Mesenchymal stem cell (in vitro differentiated cells and primary cell): ENCODE results near the gene FBXL7.

Experiments used
- DNase-seq: peaks from one replicate; pipeline ENCODE4 v3.0.0-alpha.2; 2013
- H2AFZ ChIP-seq: one replicate; pipeline ENCODE4 v1.6.1; 2013; ENCODE audit warnings: low read depth, mild to moderate bottlenecking, control low read depth, inconsistent platforms, low read length, moderate library complexity
- H2AK5ac ChIP-seq: 2 replicates; pipeline ENCODE4 v1.6.1; 2013; ENCODE audit warnings: low read length, moderate library complexity, mild to moderate bottlenecking, inconsistent platforms; ENCODE audit not compliant: severe bottlenecking
- H2BK120ac ChIP-seq: one replicate; pipeline ENCODE4 v1.6.1; 2013; ENCODE audit warnings: low read depth, mild to moderate bottlenecking, inconsistent platforms, low read length, moderate library complexity
- H2BK12ac ChIP-seq, 2 experiments: one replicate each; pipeline ENCODE4 v1.6.1; 2013; ENCODE audit warnings: inconsistent platforms in 2 of 2, low read length in 2 of 2, mild to moderate bottlenecking in 2 of 2, moderate library complexity in 2 of 2, control low read depth in 1 of 2
- H2BK15ac ChIP-seq: one replicate; pipeline ENCODE4 v1.6.1; 2013; ENCODE audit warnings: mild to moderate bottlenecking, low read depth, inconsistent platforms; ENCODE audit not compliant: poor library complexity, severe bottlenecking
- H2BK5ac ChIP-seq: 2 replicates; pipeline ENCODE4 v1.6.1; 2013; ENCODE audit warnings: low read depth, mild to moderate bottlenecking, low read length, control low read depth, inconsistent platforms; ENCODE audit not compliant: poor library complexity, severe bottlenecking
- H3K14ac ChIP-seq, 2 experiments: one replicate each; pipeline ENCODE4 v1.6.1; 2013; ENCODE audit warnings: inconsistent platforms in 2 of 2, low read length in 2 of 2, control low read depth in 1 of 2, mild to moderate bottlenecking in 1 of 2, moderate library complexity in 1 of 2
- H3K18ac ChIP-seq, 2 experiments: one replicate each; pipeline ENCODE4 v1.6.1; 2013; ENCODE audit warnings: inconsistent platforms in 2 of 2, low read length in 2 of 2, control low read depth in 1 of 2, low read depth in 1 of 2, mild to moderate bottlenecking in 1 of 2
- H3K23ac ChIP-seq, 2 experiments: one replicate each; pipeline ENCODE4 v1.6.1; 2013; ENCODE audit warnings: inconsistent platforms in 2 of 2, low read length in 2 of 2, mild to moderate bottlenecking in 2 of 2, moderate library complexity in 2 of 2, control low read depth in 1 of 2
- H3K27ac ChIP-seq: 2 replicates; pipeline ENCODE4 v1.5.1; 2013; ENCODE audit warnings: mild to moderate bottlenecking, moderate library complexity, low read length, control low read depth, inconsistent platforms; ENCODE audit not compliant: poor library complexity, severe bottlenecking
- H3K27me3 ChIP-seq, 2 experiments: 2 replicates each; pipeline versions ENCODE4 v1.6.1 to v1.7.0; 2013; ENCODE audit warnings: low read length in 2 of 2, mild to moderate bottlenecking in 2 of 2, moderate library complexity in 2 of 2, control low read depth in 1 of 2, inconsistent platforms in 1 of 2; ENCODE audit not compliant: control insufficient read depth in 1 of 2, insufficient read depth in 1 of 2
- H3K36me3 ChIP-seq, 2 experiments: 2 replicates each; pipeline versions ENCODE4 v1.6.1 to v1.7.0; 2013; ENCODE audit warnings: low read length in 2 of 2, control low read depth in 1 of 2, inconsistent platforms in 1 of 2, low read depth in 1 of 2, mild to moderate bottlenecking in 1 of 2; ENCODE audit not compliant: insufficient read depth in 2 of 2, control insufficient read depth in 1 of 2
- H3K4ac ChIP-seq, 2 experiments: one replicate each; pipeline ENCODE4 v1.6.1; 2013; ENCODE audit warnings: inconsistent platforms in 2 of 2, low read length in 2 of 2, mild to moderate bottlenecking in 2 of 2, moderate library complexity in 2 of 2, control low read depth in 1 of 2, low read depth in 1 of 2
- H3K4me1 ChIP-seq: 2 replicates; pipeline ENCODE4 v1.6.1; 2013; ENCODE audit warnings: low read depth, low read length, control low read depth; ENCODE audit not compliant: control insufficient read depth, insufficient read depth
- H3K4me2 ChIP-seq: 2 replicates; pipeline ENCODE4 v1.6.1; 2013; ENCODE audit warnings: low read length, mild to moderate bottlenecking, inconsistent platforms; ENCODE audit not compliant: poor library complexity, severe bottlenecking
- H3K4me3 ChIP-seq, 2 experiments: 2 replicates each; pipeline versions ENCODE4 v1.5.1 to v1.7.0; 2013; ENCODE audit warnings: low read length in 2 of 2, mild to moderate bottlenecking in 2 of 2, control low read depth in 1 of 2, low read depth in 1 of 2; ENCODE audit not compliant: insufficient read depth in 1 of 2
- H3K79me1 ChIP-seq: replicated peaks from 2 replicates; pipeline ENCODE4 v1.6.1; 2013; ENCODE audit warnings: mild to moderate bottlenecking, control low read depth, low read length, inconsistent platforms; ENCODE audit not compliant: poor library complexity, severe bottlenecking
- H3K9ac ChIP-seq: 2 replicates; pipeline ENCODE4 v1.7.0; 2013; ENCODE audit warnings: mild to moderate bottlenecking, low read length, moderate library complexity
- H3K9me3 ChIP-seq: 2 replicates; pipeline ENCODE4 v1.7.0; 2013; ENCODE audit warnings: mild to moderate bottlenecking, low read length; ENCODE audit not compliant: control insufficient read depth
- H4K8ac ChIP-seq: one replicate; pipeline ENCODE4 v1.6.1; 2013; ENCODE audit warnings: inconsistent platforms, mild to moderate bottlenecking, low read length, moderate library complexity
- H4K91ac ChIP-seq: one replicate; pipeline ENCODE4 v1.6.1; 2013; ENCODE audit warnings: mild to moderate bottlenecking, low read length, inconsistent platforms
- WGBS: methylation state at CpG from one replicate; pipeline ENCODE4 v1.1.7; 2013; ENCODE audit warnings: mixed read lengths; 5-methylcytosine and 5-hydroxymethylcytosine counted together

FBXL7 gene

GRCh38 chr5:15579193-15579990, 79.4 kb downstream of the FBXL7 start:
- Histone ChIP-seq H3K18ac (no peak overlapping the region), H3K4me3 (no peak overlapping the region), H3K9me3 (peaks cover 10% of the 10 kb centered on the region), H3K4me2 (no peak overlapping the region), H2AFZ (no peak overlapping the region), H3K9ac (no peak overlapping the region), H2BK5ac (no peak overlapping the region), H3K36me3 (peaks cover 7 to 12% of the 10 kb centered on the region in 2 experiments), H2BK12ac (no peak overlapping the region), H4K8ac (no peak overlapping the region), H3K23ac (no peak overlapping the region), H3K79me1 (peaks cover 32% of the 10 kb centered on the region), H3K14ac (no peak overlapping the region), H3K27ac (no peak overlapping the region), H2BK15ac (no peak overlapping the region), H4K91ac (no peak overlapping the region), H3K4me1 (peaks cover 2% of the 10 kb centered on the region), H2AK5ac (no peak overlapping the region), H3K4ac (peak overlapping the region in 1 of 2 experiments; percentile 89), H2BK120ac (no peak overlapping the region), H3K27me3 (no peaks in the 10 kb centered on the region)
- no peak for DNase-seq
- 80% methylated on average over 1 of the region's 3 CpGs for WGBS

- H3K79me1 ChIP-seq: peaks cover 37% of the 10 kb centered on the region
- H3K27ac ChIP-seq: no peak overlapping the region
- no peak overlapping the region for H3K4me3 ChIP-seq
- H2BK120ac ChIP-seq: no peak overlapping the region
- H2AFZ ChIP-seq: no peak overlapping the region
- H3K14ac ChIP-seq: no peak overlapping the region
- no peak for DNase-seq
- H3K36me3 ChIP-seq: peaks cover 11 to 12% of the 10 kb centered on the region in 2 experiments
- H3K23ac ChIP-seq: no peak overlapping the region
- peaks cover 15% of the 10 kb centered on the region for H3K9me3 ChIP-seq
- H2BK12ac ChIP-seq: no peak overlapping the region
- H2AK5ac ChIP-seq: no peak overlapping the region
- no peak overlapping the region for H2BK5ac ChIP-seq
- H3K4me2 ChIP-seq: no peak overlapping the region
- H4K91ac ChIP-seq: no peak overlapping the region
- H4K8ac ChIP-seq: no peak overlapping the region
- 100% methylated on average over 1 of the region's 1 CpG for WGBS
- H3K9ac ChIP-seq: no peak overlapping the region
- no peaks in the 10 kb centered on the region for H3K4me1 ChIP-seq
- H3K27me3 ChIP-seq: no peaks in the 10 kb centered on the region
- H2BK15ac ChIP-seq: no peak overlapping the region
- H3K18ac ChIP-seq: no peak overlapping the region
- no peak overlapping the region for H3K4ac ChIP-seq
Measured at GRCh38 chr5:15584528-15584927, 84.5 kb downstream of the FBXL7 start.

- Histone ChIP-seq H4K8ac (no peak overlapping the region), H2AFZ (no peak overlapping the region), H2BK12ac (no peak overlapping the region), H2BK15ac (no peak overlapping the region), H3K4me1 (no peaks in the 10 kb centered on the region), H2AK5ac (no peak overlapping the region), H4K91ac (no peak overlapping the region), H3K4me2 (no peak overlapping the region), H3K79me1 (peaks cover 36% of the 10 kb centered on the region), H3K27ac (no peak overlapping the region), H2BK120ac (no peak overlapping the region), H3K23ac (no peak overlapping the region), H3K14ac (no peak overlapping the region), H2BK5ac (no peak overlapping the region), H3K4ac (no peak overlapping the region), H3K18ac (no peak overlapping the region), H3K9me3 (peaks cover 15% of the 10 kb centered on the region), H3K36me3 (peaks cover 11 to 12% of the 10 kb centered on the region in 2 experiments), H3K27me3 (no peaks in the 10 kb centered on the region), H3K9ac (no peak overlapping the region), H3K4me3 (no peak overlapping the region)
- DNase-seq: no peak
- WGBS: no CpG with 5 or more reads among the region's 2 CpGs
Measured at GRCh38 chr5:15585128-15585527, 85.1 kb downstream of the FBXL7 start.

- H3K36me3 ChIP-seq: peaks cover 9 to 11% of the 10 kb centered on the region in 2 experiments
- H3K14ac ChIP-seq: no peak overlapping the region
- no peak overlapping the region for H4K8ac ChIP-seq
- no peak overlapping the region for H3K4me3 ChIP-seq
- H3K4me1 ChIP-seq: no peaks in the 10 kb centered on the region
- peaks cover 15% of the 10 kb centered on the region for H3K9me3 ChIP-seq
- no peak overlapping the region for H4K91ac ChIP-seq
- H3K4ac ChIP-seq: no peak overlapping the region
- no peak overlapping the region for H2AK5ac ChIP-seq
- H2BK15ac ChIP-seq: no peak overlapping the region
- H3K27me3 ChIP-seq: no peaks in the 10 kb centered on the region
- no peak overlapping the region for H3K4me2 ChIP-seq
- H3K27ac ChIP-seq: no peak overlapping the region
- no peak overlapping the region for H3K18ac ChIP-seq
- DNase-seq: no peak
- peaks cover 37% of the 10 kb centered on the region for H3K79me1 ChIP-seq
- no peak overlapping the region for H2BK12ac ChIP-seq
- no peak overlapping the region for H2BK5ac ChIP-seq
- no peak overlapping the region for H3K9ac ChIP-seq
- H2BK120ac ChIP-seq: no peak overlapping the region
- H3K23ac ChIP-seq: no peak overlapping the region
- H2AFZ ChIP-seq: no peak overlapping the region
- 100% methylated on average over 1 of the region's 1 CpG for WGBS
Measured at GRCh38 chr5:15585841-15586591, 86.0 kb downstream of the FBXL7 start.
